HepG2 (cell line): ENCODE data around the gene USP24. TPM values are rescaled to one million over a fixed set of nuclear protein-coding genes. Genes with fewer than 3 reads are reported as not detected.

Experiments used
- ATAC-seq: fragments of 200-7000 bp; cut with Tn5 transposase; 3 replicates; pipeline ENCODE4 v1.9.1; 2020; ENCODE audit warnings: mild to moderate bottlenecking, moderate library complexity
- BruUV-seq: library from RNA; stranded (reverse); fragments of 400-500 nt; replicated peaks from 2 replicates; lab custom pipeline; 2021; lab: Mats Ljungman, UMichigan
- CTCF ChIA-PET: fragments of 300-600 bp; formaldehyde crosslinking; extraction: SDS; loops from one replicate; lab custom pipeline; 2021; ENCODE audit warnings: low total read pairs, inconsistent platforms, low intra/inter-chr PET ratio; lab: Yijun Ruan, JAX
- POLR2A ChIA-PET: fragments of 350-600 bp; sonication (Branson Sonifier 250); formaldehyde crosslinking; loops from one replicate; lab custom pipeline; 2020; ENCODE audit warnings: antibody characterized with exemption, inconsistent platforms; lab: Yijun Ruan, JAX
- DNase-seq: peaks from one replicate; pipeline ENCODE4 v3.0.0-alpha.2; 2015; ENCODE audit warnings: low spot score
- FAIRE-seq: peaks from 3 replicates; lab custom pipeline; 2011; peaks lifted over from hg19 to GRCh38; lab: Jason Lieb, UNC
- H2AFZ ChIP-seq: one replicate; pipeline ENCODE4 v1.6.1; 2011; ENCODE audit warnings: low read length, inconsistent platforms
- H3K27ac ChIP-seq: fragments of 300-600 bp; 3 replicates; pipeline ENCODE4 v1.8.0; 2011; ENCODE audit warnings: mixed run types, mild to moderate bottlenecking, mixed read lengths, low read length, inconsistent platforms; ENCODE audit not compliant: insufficient read depth; ENCODE audit errors: extremely low read length
- H3K27me3 ChIP-seq, 2 experiments: fragments of 200-600 bp in 1 of 2; 2 replicates in 1 of 2; 3 replicates in 1 of 2; pipeline versions ENCODE4 v1.6.0 to v1.8.0; 2011; ENCODE audit warnings: low read length in 2 of 2, mild to moderate bottlenecking in 2 of 2, moderate library complexity in 2 of 2, inconsistent platforms in 1 of 2; ENCODE audit not compliant: insufficient read depth in 2 of 2, control insufficient read depth in 1 of 2
- H3K36me3 ChIP-seq, 2 experiments: fragments of 200-600 bp in 1 of 2; replicated peaks in 1 of 2; 2 replicates in 1 of 2; 3 replicates in 1 of 2; pipeline versions ENCODE4 v1.5.1 to v1.8.0; 2011; ENCODE audit warnings: low read length in 2 of 2, inconsistent platforms in 1 of 2; ENCODE audit not compliant: insufficient read depth in 2 of 2, control insufficient read depth in 1 of 2
- H3K4me1 ChIP-seq: 2 replicates; pipeline ENCODE4 v1.5.1; 2012; ENCODE audit warnings: low read length, inconsistent platforms; ENCODE audit not compliant: insufficient read depth
- H3K4me2 ChIP-seq: 2 replicates; pipeline ENCODE4 v1.6.0; 2011; ENCODE audit warnings: low read depth, low read length, inconsistent platforms
- H3K4me3 ChIP-seq, 3 experiments: fragments of 200-600 bp in 1 of 3; sonication (generic), shearing (Covaris generic) in 1 of 3; replicated peaks in 1 of 3; 2 replicates each; pipeline ENCODE4 v1.5.1; 2011 to 2016; ENCODE audit warnings: low read length in 3 of 3, inconsistent platforms in 2 of 3, low read depth in 2 of 3, mild to moderate bottlenecking in 2 of 3, control low read depth in 1 of 3, mixed read lengths in 1 of 3; ENCODE audit not compliant: insufficient read depth in 1 of 3
- H3K79me2 ChIP-seq: one replicate; pipeline ENCODE4 v1.6.1; 2011; ENCODE audit warnings: low read length, inconsistent platforms; ENCODE audit not compliant: insufficient read depth
- H3K9ac ChIP-seq: 2 replicates; pipeline ENCODE4 v1.6.0; 2011; ENCODE audit warnings: mild to moderate bottlenecking, low read depth, low read length, inconsistent platforms; ENCODE audit not compliant: insufficient read depth
- H3K9me3 ChIP-seq: 2 replicates; pipeline ENCODE4 v1.5.1; 2012; ENCODE audit warnings: mild to moderate bottlenecking, low read length
- H4K20me1 ChIP-seq: 2 replicates; pipeline ENCODE4 v1.6.0; 2011; ENCODE audit warnings: inconsistent platforms, mild to moderate bottlenecking, low read length, moderate library complexity; ENCODE audit not compliant: insufficient read depth
- FOXA1 ChIP-seq, 2 experiments: fragments of 450-650 bp in 1 of 2; sonication (generic) in 1 of 2; formaldehyde crosslinking in 1 of 2; IDR thresholded peaks; 2 replicates each; pipeline versions ENCODE4 v1.4.0 to v1.6.1; 2016 to 2020; ENCODE audit warnings: missing genetic modification reagents in 1 of 2
- HHEX ChIP-seq: IDR thresholded peaks from 2 replicates; pipeline ENCODE4 v1.6.1; 2016; ENCODE audit warnings: control low read depth
- HMG20B ChIP-seq: conservative IDR thresholded peaks from 2 replicates; pipeline ENCODE4 v1.6.1; 2016; ENCODE audit warnings: missing genetic modification reagents, missing compliant biosample characterization
- SNAPC2 ChIP-seq: sonication (generic); formaldehyde crosslinking; IDR thresholded peaks from 2 replicates; pipeline ENCODE4 v1.8.1; 2022; ENCODE audit warnings: mild to moderate bottlenecking, missing genetic modification reagents
- STAG1 ChIP-seq: sonication (generic); formaldehyde crosslinking; IDR thresholded peaks from 2 replicates; pipeline ENCODE4 v1.4.0; 2020; ENCODE audit warnings: missing genetic modification reagents
- ZNF468 ChIP-seq: sonication (generic); formaldehyde crosslinking; IDR thresholded peaks from 2 replicates; pipeline ENCODE4 v1.8.0; 2022; ENCODE audit warnings: mild to moderate bottlenecking, moderate library complexity, missing genetic modification reagents
- ZNF7 ChIP-seq: IDR thresholded peaks from 2 replicates; pipeline ENCODE4 v1.6.1; 2016; ENCODE audit warnings: missing biosample characterization, missing genetic modification reagents
- WGBS: methylation state at CpG from one replicate; pipeline ENCODE4 v1.1.6; 2017; ENCODE audit warnings: low lambda C conversion rate; 5-methylcytosine and 5-hydroxymethylcytosine counted together
- in situ Hi-C: cut with HindIII; loops from 2 replicates; pipeline ENCODE4 v1.10.0; 2017; ENCODE audit warnings: low pct_unique_long_range_greater_than_20kb; ENCODE audit not compliant: extremely low pct_ligation_motif_present
- intact Hi-C: fragments of 100-400 bp; cut with micrococcal nuclease; formaldehyde crosslinking; loops from one replicate; pipeline ENCODE4 v1.10.0; 2022; ENCODE audit not compliant: unreplicated experiment
- polyA plus RNA-seq, 8 experiments: library from polyadenylated mRNA; depleted of rRNA in 3 of 8; stranded (reverse) in 7 of 8; unstranded in 1 of 8; fragments of >200 nt; fragmentation: Illumina TruSeq in 4 of 8; extraction: Trizol in 4 of 8; gene quantifications; 2 replicates each; pipeline versions ENCODE4 v1.2.1 to v1.2.3, GENCODE V29; 2011 to 2016; ENCODE audit warnings: low read depth in 4 of 8, missing spikeins in 1 of 8, mixed read lengths in 1 of 8; ENCODE audit not compliant: insufficient read depth in 1 of 8
- total RNA-seq, 5 experiments: library from RNA; depleted of rRNA; stranded (reverse); fragments of >200 nt; fragmentation: Illumina TruSeq; extraction: Trizol; gene quantifications; 2 replicates each; pipeline ENCODE4 v1.2.3, GENCODE V29; 2016; ENCODE audit warnings: low read depth in 1 of 5
- TF ChIP-seq, protein P1 (sequence below): sonication (generic); formaldehyde crosslinking; conservative IDR thresholded peaks from 2 replicates; pipeline ENCODE4 v1.4.0; 2020; ENCODE audit warnings: mild to moderate bottlenecking, missing genetic modification reagents, moderate library complexity
- TF ChIP-seq, protein P2 (sequence below): sonication (generic); formaldehyde crosslinking; IDR thresholded peaks from 2 replicates; pipeline ENCODE4 v1.5.0; 2020; ENCODE audit warnings: mild to moderate bottlenecking, missing genetic modification reagents
- TF ChIP-seq, protein P3 (sequence below): sonication (generic); formaldehyde crosslinking; IDR thresholded peaks from 2 replicates; pipeline ENCODE4 v1.5.0; 2020; ENCODE audit warnings: missing genetic modification reagents

USP24 gene
- total and polyA plus RNA-seq, 2 of the 13 experiments (the other 11 are each of a cell fraction or from before 2014, with no cell fraction given), result 18.8 to 47.6 TPM

DNA sequence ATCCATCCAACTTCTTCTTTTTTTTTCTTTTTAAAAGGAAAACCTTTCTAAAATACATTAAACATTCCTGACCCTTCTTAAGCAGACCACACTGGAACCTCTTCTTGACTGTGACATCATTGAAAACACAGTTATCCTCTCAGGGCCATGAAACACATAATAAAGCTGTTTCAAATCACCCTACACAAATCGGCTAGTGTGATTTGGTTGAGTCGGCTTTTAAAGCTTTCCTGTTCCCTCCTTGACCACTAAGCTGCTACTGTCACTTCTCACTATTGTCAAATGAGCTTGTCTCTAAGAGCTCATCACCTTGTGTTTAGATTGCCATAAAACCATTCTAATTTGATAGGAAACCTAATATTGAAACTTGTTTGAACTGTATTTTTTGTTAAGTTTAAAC lies 5.9 kb downstream of the USP24 start:
- Histone ChIP-seq H4K20me1 (peaks cover 3% of the 10 kb centered on the region), H3K9ac (no peak overlapping the region), H2AFZ (no peak overlapping the region), H3K27ac (no peak overlapping the region), H3K79me2 (peaks cover 97% of the 10 kb centered on the region), H3K9me3 (no peaks in the 10 kb centered on the region), H3K27me3 (no peaks in the 10 kb centered on the region), H3K4me1 (peaks cover 68% of the 10 kb centered on the region), H3K4me2 (no peak overlapping the region), H3K36me3 (peaks cover 2 to 5% of the 10 kb centered on the region in 2 experiments; a peak in 3 of 5 replicates), H3K4me3 (no peak overlapping the region)
- WGBS, result 81% methylated on average over 2 of the region's 2 CpGs
- ATAC-seq, result no peak
- ChIA-PET POLR2A (interaction anchor here (0.7 kb wide), 1 partner anchor 10 kb away, joined by 3 read pairs; no protein-coding TSS in a partner anchor), CTCF (no interaction called here)
- TF ChIP-seq ZNF7 (peak; percentile 74), ZNF468 (no peak)
- intact Hi-C loops, result no loop called here
- in situ Hi-C loops, result no loop called here
- FAIRE-seq, result no peak
- DNase-seq, result no peak
- no TSS peak for BruUV-seq

DNA sequence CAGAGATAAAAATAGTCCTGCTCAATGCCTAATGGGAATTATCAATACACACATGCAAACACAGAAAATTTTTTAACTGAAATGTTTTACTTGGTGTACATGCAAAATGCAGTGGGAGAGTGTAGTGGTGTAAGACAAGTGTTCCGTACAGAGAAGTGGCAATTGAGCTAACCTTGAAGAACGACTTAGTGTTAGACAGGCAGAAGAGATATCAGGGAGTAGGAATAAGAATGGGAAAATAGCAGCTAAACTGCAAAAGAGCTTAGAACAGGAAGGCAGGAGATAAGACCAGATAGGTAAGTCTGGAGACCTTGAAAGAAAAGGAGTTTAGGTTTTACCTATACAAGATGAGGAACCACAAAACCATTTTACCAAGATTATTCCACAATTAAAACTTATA lies 9.0 kb downstream of the USP24 start:
- 90% methylated on average over 2 of the region's 2 CpGs for WGBS
- peaks cover 10% of the 10 kb centered on the region for H4K20me1 ChIP-seq
- TF ChIP-seq SNAPC2 (CRISPR knock-in tag) (no peak), HMG20B (no peak), FOXA1 (IDR thresholded peaks at IDR 0.05) (no peak), FOXA1 (CRISPR knock-in tag; IDR thresholded peaks at IDR 0.05) (no peak), HHEX (CRISPR knock-in tag) (no peak), STAG1 (CRISPR knock-in tag) (no peak)
- TF ChIP-seq, protein P1, sequence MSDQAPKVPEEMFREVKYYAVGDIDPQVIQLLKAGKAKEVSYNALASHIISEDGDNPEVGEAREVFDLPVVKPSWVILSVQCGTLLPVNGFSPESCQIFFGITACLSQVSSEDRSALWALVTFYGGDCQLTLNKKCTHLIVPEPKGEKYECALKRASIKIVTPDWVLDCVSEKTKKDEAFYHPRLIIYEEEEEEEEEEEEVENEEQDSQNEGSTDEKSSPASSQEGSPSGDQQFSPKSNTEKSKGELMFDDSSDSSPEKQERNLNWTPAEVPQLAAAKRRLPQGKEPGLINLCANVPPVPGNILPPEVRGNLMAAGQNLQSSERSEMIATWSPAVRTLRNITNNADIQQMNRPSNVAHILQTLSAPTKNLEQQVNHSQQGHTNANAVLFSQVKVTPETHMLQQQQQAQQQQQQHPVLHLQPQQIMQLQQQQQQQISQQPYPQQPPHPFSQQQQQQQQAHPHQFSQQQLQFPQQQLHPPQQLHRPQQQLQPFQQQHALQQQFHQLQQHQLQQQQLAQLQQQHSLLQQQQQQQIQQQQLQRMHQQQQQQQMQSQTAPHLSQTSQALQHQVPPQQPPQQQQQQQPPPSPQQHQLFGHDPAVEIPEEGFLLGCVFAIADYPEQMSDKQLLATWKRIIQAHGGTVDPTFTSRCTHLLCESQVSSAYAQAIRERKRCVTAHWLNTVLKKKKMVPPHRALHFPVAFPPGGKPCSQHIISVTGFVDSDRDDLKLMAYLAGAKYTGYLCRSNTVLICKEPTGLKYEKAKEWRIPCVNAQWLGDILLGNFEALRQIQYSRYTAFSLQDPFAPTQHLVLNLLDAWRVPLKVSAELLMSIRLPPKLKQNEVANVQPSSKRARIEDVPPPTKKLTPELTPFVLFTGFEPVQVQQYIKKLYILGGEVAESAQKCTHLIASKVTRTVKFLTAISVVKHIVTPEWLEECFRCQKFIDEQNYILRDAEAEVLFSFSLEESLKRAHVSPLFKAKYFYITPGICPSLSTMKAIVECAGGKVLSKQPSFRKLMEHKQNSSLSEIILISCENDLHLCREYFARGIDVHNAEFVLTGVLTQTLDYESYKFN, result no peak
- TF ChIP-seq, protein P2, sequence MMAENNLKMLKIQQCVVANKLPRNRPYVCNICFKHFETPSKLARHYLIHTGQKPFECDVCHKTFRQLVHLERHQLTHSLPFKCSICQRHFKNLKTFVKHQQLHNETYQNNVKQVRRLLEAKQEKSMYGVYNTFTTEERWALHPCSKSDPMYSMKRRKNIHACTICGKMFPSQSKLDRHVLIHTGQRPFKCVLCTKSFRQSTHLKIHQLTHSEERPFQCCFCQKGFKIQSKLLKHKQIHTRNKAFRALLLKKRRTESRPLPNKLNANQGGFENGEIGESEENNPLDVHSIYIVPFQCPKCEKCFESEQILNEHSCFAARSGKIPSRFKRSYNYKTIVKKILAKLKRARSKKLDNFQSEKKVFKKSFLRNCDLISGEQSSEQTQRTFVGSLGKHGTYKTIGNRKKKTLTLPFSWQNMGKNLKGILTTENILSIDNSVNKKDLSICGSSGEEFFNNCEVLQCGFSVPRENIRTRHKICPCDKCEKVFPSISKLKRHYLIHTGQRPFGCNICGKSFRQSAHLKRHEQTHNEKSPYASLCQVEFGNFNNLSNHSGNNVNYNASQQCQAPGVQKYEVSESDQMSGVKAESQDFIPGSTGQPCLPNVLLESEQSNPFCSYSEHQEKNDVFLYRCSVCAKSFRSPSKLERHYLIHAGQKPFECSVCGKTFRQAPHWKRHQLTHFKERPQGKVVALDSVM (CRISPR knock-in tag), result no peak
- TF ChIP-seq, protein P3, sequence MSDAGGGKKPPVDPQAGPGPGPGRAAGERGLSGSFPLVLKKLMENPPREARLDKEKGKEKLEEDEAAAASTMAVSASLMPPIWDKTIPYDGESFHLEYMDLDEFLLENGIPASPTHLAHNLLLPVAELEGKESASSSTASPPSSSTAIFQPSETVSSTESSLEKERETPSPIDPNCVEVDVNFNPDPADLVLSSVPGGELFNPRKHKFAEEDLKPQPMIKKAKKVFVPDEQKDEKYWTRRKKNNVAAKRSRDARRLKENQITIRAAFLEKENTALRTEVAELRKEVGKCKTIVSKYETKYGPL (CRISPR knock-in tag), result no peak
- peaks cover 92% of the 10 kb centered on the region for H3K79me2 ChIP-seq
- peaks cover 2 to 14% of the 10 kb centered on the region in 2 experiments; a peak in 2 of 5 replicates for H3K36me3 ChIP-seq
- H3K4me3 ChIP-seq, result no peak overlapping the region
- no peak overlapping the region for H3K27ac ChIP-seq
- DNase-seq (no peak), ATAC-seq (no peak), FAIRE-seq (no peak)
- CTCF ChIA-PET, result no interaction called here
- POLR2A ChIA-PET, result no interaction called here
- H3K4me2 ChIP-seq, result no peak overlapping the region
- no peaks in the 10 kb centered on the region for H3K9me3 ChIP-seq
- in situ Hi-C loops, result no loop called here
- BruUV-seq, result no TSS peak
- H3K4me1 ChIP-seq, result peaks cover 50% of the 10 kb centered on the region
- intact Hi-C loops, result loop anchor here (2.0 kb wide), 1 partner anchor 13 kb away; no protein-coding TSS in a partner anchor
- no peak overlapping the region for H3K9ac ChIP-seq
- H2AFZ ChIP-seq, result no peak overlapping the region
- no peaks in the 10 kb centered on the region for H3K27me3 ChIP-seq
